H1 (cell line): Measurements from ENCODE around the gene ACTL6A. TPM values are rescaled to one million over a fixed set of nuclear protein-coding genes. Genes with fewer than 3 reads are reported as not detected.

Experiments used
- BCL11A ChIP-seq, 2 experiments: IDR thresholded peaks; one replicate each; pipeline ENCODE4 v1.6.1; 2011; ENCODE audit warnings: low read depth in 2 of 2, low read length in 2 of 2, mild to moderate bottlenecking in 2 of 2
- polyA plus RNA-seq, 7 experiments: library from polyadenylated mRNA; depleted of rRNA in 3 of 7; stranded (reverse) in 5 of 7; unstranded in 2 of 7; fragments of >200 nt in 5 of 7; fragments of 200-250 nt in 2 of 7; gene quantifications; 1 replicate in 5 of 7; 2 replicates in 1 of 7; 4 replicates in 1 of 7; pipeline versions ENCODE4 v1.2.1 to v1.2.3, GENCODE V29; 2011 to 2013; ENCODE audit warnings: missing spikeins in 2 of 7, mixed read lengths in 2 of 7
- total RNA-seq: library from RNA; stranded (reverse); fragmentation: NEBNext Ultra II Directional; extraction: Animal tissue kit (Norgen Biotek cat#: 25700); gene quantifications from 2 replicates; pipeline ENCODE4 v1.2.1, GENCODE V29; 2021

The ACTL6A gene
- total and polyA plus RNA-seq, 2 of the 8 experiments (the other 6 are each of a cell fraction or from before 2014, with no cell fraction given): 76.9 to 99.5 TPM

GRCh38 chr3:179589143-179589542 is 26.4 kb downstream of the ACTL6A start (continued):
- no peak for TF ChIP-seq BCL11A (IDR thresholded peaks at IDR 0.05; ENCODE audit: low read depth in 2 of 2, low read length in 2 of 2)
